Measurements from ENCODE around the gene GHR.

GHR gene

GRCh38 chr5:42701351-42702059, 278.3 kb downstream of the GHR start:
- Histone ChIP-seq H3K9ac (ENCODE audit: low read length) (no peak overlapping the region), H3K9me3 (replicated peaks; ENCODE audit: insufficient read depth, low read length) (no peaks in the 10 kb centered on the region), H3F3A (ENCODE audit: insufficient read depth, low read length) (no peaks in the 10 kb centered on the region), H3K27me3 (replicated peaks; ENCODE audit: insufficient read depth, low read length) (no peaks in the 10 kb centered on the region), H3K4me1 (ENCODE audit: low read length) (peaks cover 8% of the 10 kb centered on the region; the same call in 1 of the 2 replicates), H3K9me2 (replicated peaks; ENCODE audit: insufficient read depth, low read length) (no peaks in the 10 kb centered on the region), H3K4me3 (ENCODE audit: low read length) (no peak overlapping the region), H2AFZ (ENCODE audit: low read length) (no peak overlapping the region), H4K20me1 (ENCODE audit: insufficient read depth, low read length) (no peaks in the 10 kb centered on the region), H3K4me2 (ENCODE audit: low read depth, low read length) (no peak overlapping the region), H3K27ac (ENCODE audit: low read length) (no peak overlapping the region), H3K36me3 (replicated peaks; ENCODE audit: insufficient read depth, low read length) (no peaks in the 10 kb centered on the region), H3K79me2 (ENCODE audit: low read length) (no peaks in the 10 kb centered on the region)
- TF ChIP-seq EZH2 (optimal IDR thresholded peaks at IDR 0.05; ENCODE audit: low read depth, low read length): no peak
- no peak for TF ChIP-seq EZH2phosphoT487 (IDR thresholded peaks at IDR 0.05; ENCODE audit: low read length)
- TF ChIP-seq, protein P1, sequence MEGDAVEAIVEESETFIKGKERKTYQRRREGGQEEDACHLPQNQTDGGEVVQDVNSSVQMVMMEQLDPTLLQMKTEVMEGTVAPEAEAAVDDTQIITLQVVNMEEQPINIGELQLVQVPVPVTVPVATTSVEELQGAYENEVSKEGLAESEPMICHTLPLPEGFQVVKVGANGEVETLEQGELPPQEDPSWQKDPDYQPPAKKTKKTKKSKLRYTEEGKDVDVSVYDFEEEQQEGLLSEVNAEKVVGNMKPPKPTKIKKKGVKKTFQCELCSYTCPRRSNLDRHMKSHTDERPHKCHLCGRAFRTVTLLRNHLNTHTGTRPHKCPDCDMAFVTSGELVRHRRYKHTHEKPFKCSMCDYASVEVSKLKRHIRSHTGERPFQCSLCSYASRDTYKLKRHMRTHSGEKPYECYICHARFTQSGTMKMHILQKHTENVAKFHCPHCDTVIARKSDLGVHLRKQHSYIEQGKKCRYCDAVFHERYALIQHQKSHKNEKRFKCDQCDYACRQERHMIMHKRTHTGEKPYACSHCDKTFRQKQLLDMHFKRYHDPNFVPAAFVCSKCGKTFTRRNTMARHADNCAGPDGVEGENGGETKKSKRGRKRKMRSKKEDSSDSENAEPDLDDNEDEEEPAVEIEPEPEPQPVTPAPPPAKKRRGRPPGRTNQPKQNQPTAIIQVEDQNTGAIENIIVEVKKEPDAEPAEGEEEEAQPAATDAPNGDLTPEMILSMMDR (IDR thresholded peaks at IDR 0.05; ENCODE audit: low read length): no peak
- no peak for DNase-seq

DNA sequence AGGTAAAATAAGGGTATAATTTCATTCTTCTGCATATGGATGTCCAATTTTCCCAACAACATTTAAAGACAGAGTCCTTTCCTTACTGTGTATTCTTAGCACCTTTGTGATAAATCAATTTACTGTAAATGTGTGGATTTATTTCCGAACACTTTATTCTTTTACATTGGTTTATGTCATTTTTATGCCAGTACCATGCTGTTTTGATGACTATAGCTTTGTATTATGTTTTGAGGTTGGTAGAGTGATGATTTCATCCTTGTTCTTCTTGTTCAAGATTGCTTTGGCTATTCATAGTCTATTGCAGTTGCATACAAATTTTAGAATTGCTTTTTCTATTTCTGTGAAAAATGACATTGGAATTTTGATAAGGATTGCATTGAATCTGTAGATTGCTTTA, 280.0 kb downstream of the GHR start:
- no peak for DNase-seq
- Histone ChIP-seq H3K9me3 (replicated peaks; ENCODE audit: insufficient read depth, low read length) (no peaks in the 10 kb centered on the region), H3K79me2 (ENCODE audit: low read length) (no peaks in the 10 kb centered on the region), H3K27me3 (replicated peaks; ENCODE audit: insufficient read depth, low read length) (no peaks in the 10 kb centered on the region), H3K4me3 (ENCODE audit: low read length) (no peak overlapping the region), H3K4me2 (ENCODE audit: low read depth, low read length) (no peak overlapping the region), H3K4me1 (ENCODE audit: low read length) (peaks cover 8% of the 10 kb centered on the region; the same call in 1 of the 2 replicates), H3F3A (ENCODE audit: insufficient read depth, low read length) (no peaks in the 10 kb centered on the region), H4K20me1 (ENCODE audit: insufficient read depth, low read length) (no peaks in the 10 kb centered on the region), H2AFZ (ENCODE audit: low read length) (no peak overlapping the region), H3K9ac (ENCODE audit: low read length) (no peak overlapping the region), H3K9me2 (replicated peaks; ENCODE audit: insufficient read depth, low read length) (no peaks in the 10 kb centered on the region), H3K27ac (ENCODE audit: low read length) (no peak overlapping the region), H3K36me3 (replicated peaks; ENCODE audit: insufficient read depth, low read length) (no peaks in the 10 kb centered on the region)
- no peak for TF ChIP-seq EZH2phosphoT487 (IDR thresholded peaks at IDR 0.05; ENCODE audit: low read length)
- TF ChIP-seq, protein P1 (IDR thresholded peaks at IDR 0.05; ENCODE audit: low read length): no peak

DNA sequence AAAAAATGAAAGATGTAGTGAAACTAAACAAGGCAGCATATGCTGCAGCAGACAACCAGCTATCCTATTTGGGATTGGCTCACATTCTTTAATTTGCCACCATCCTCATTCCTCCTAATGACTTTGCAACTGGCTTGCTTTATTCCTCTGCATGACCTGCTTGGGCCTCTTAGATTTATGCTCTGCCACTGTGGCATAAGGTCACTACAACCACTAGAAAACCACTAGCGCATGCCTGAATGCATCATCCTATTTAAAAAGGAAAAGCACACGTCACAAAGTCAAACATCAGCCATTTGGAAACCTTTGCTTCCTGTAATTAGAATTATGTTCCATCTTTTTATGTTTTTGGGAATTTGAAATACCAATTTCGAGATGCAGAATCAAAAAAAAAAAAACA, 292.5 kb downstream of the GHR start:
- Histone ChIP-seq H3F3A (ENCODE audit: insufficient read depth, low read length) (peaks cover 11% of the 10 kb centered on the region), H3K79me2 (ENCODE audit: low read length) (no peaks in the 10 kb centered on the region), H3K4me1 (ENCODE audit: low read length) (peaks cover 45% of the 10 kb centered on the region), H3K36me3 (replicated peaks; ENCODE audit: insufficient read depth, low read length) (no peaks in the 10 kb centered on the region), H4K20me1 (ENCODE audit: insufficient read depth, low read length) (no peaks in the 10 kb centered on the region), H3K27me3 (replicated peaks; ENCODE audit: insufficient read depth, low read length) (no peaks in the 10 kb centered on the region), H3K27ac (ENCODE audit: low read length) (no peak overlapping the region), H3K9ac (ENCODE audit: low read length) (no peak overlapping the region), H3K9me2 (replicated peaks; ENCODE audit: insufficient read depth, low read length) (no peaks in the 10 kb centered on the region), H3K4me2 (ENCODE audit: low read depth, low read length) (peak overlapping the region; percentile 31; the same call in 1 of the 2 replicates), H3K4me3 (ENCODE audit: low read length) (no peak overlapping the region), H2AFZ (ENCODE audit: low read length) (no peak overlapping the region), H3K9me3 (replicated peaks; ENCODE audit: insufficient read depth, low read length) (no peaks in the 10 kb centered on the region)
- no peak for TF ChIP-seq EZH2phosphoT487 (IDR thresholded peaks at IDR 0.05; ENCODE audit: low read length)
- TF ChIP-seq, protein P1 (IDR thresholded peaks at IDR 0.05; ENCODE audit: low read length): no peak
- TF ChIP-seq EZH2 (optimal IDR thresholded peaks at IDR 0.05; ENCODE audit: low read depth, low read length): no peak
- no peak for DNase-seq
